Right ventricle myocardium inferior (tissue), 1 donor: ENCODE results near the gene DDX51. TPM values are rescaled to one million over a fixed set of nuclear protein-coding genes. Genes with fewer than 3 reads are reported as not detected.
"Not testable (repeated sequence)": the region's sequence is repeated elsewhere in the genome, so short reads cannot be mapped to it uniquely, and the experiment has no call there.

Experiments
- ATAC-seq: fragments of 200-7000 bp; cut with Tn5 transposase; one replicate; pipeline ENCODE4 v1.9.1; 2020; ENCODE audit warnings: mild to moderate bottlenecking, moderate library complexity
- DNase-seq: peaks from one replicate; pipeline ENCODE4 v3.0.0; 2021; ENCODE audit errors: missing footprints
- intact Hi-C: fragments of 100-400 bp; cut with DNase I; formaldehyde crosslinking; loops from one replicate; pipeline ENCODE4 v1.11.0; 2022
- total RNA-seq: library from RNA; stranded (reverse); fragmentation: NEBNext Ultra II Directional; extraction: Animal tissue kit (Norgen Biotek cat#: 25700); gene quantifications from one replicate; pipeline ENCODE4 v1.2.1, GENCODE V29; 2021
- donor health status: DM: no; HTN: yes; CAD: no; lungs with severe emphysema.

Gene DDX51
- total RNA-seq, 1 donor from 2014 or later, result 10.4 TPM

GRCh38 chr12:132109741-132110140 is 34.4 kb downstream of the DDX51 start:
- ATAC-seq (no peak), DNase-seq (no peak)
- intact Hi-C loops, result no loop called here

- ATAC-seq, result no peak
- intact Hi-C loops, result no loop called here
- DNase-seq, result no peak
Measured at GRCh38 chr12:132108211-132108832, 35.8 kb downstream of the DDX51 start.

GRCh38 chr12:132106921-132107320 is 37.2 kb downstream of the DDX51 start:
- intact Hi-C loops, result no loop called here
- ATAC-seq, result no peak

GRCh38 chr12:132105467-132105866 is 38.7 kb downstream of the DDX51 start:
- no peak for DNase-seq
- intact Hi-C loops, result no loop called here
- no peak for ATAC-seq

More at GRCh38 chr12:132106921-132107320, 37.2 kb downstream of the DDX51 start:
- no peak for DNase-seq

GRCh38 chr12:132103542-132104308 is 40.4 kb downstream of the DDX51 start:
- ATAC-seq (no peak), DNase-seq (no peak)
- intact Hi-C loops, result no loop called here

GRCh38 chr12:132103072-132103471 is 41.0 kb downstream of the DDX51 start:
- DNase-seq, ATAC-seq, intact Hi-C loops: not testable (repeated sequence)

DNA sequence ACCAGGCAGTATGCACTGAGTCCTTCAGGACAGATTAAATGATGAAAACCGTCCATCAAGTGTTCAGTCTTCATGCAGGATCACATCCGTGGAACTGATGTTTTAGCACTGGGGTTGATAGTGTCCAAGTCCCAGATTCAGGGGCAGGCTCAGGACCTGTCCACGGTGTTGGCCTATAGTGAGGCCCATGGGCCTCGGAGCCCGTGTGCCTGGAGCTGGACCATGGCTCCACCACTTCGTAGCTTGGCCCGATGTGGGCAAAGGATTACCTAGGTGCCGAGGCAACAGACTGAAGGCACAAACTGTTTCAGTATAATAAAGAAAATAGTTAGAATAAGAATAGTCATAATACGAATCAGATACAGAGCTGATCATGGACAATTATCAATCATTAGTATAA is 41.8 kb downstream of the DDX51 start:
- no peak for ATAC-seq
- no peak for DNase-seq
- intact Hi-C loops, result no loop called here

DNA sequence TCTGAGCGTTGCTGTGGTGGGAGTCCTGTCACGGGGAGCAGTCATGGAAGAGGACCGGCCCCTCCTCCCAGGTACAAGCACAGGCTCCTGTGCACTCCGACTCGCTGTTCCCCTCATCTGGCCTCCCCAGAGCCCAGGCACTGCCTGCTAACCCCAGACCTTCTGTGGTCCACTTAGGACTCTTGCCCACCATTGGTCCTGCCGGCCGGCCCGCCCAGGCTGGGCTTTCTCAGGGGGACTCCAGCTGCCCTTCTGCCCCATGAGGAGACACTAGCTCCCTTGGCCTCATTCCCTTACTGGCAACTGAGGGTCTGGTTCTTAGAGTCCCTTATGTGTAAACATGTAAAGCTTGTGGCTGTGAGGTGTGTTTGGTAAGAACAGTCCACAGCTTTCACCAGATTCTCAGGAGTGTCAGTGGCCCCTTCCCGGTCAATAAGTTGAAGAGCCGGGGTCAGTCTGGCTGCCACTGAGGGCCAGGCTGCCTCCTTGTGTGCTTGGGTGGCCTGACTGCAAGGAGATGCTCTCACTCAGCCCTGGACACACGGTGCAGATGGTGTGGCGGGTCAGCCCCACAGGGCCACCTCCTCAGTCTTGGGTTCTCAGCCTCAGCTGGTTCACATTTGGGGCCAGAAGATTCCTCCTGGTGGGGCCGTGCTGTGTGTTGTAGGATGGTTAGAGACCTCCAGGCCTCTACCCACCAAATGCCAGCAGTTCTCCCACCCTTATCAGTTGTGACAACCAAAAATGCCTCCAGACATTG is 43.6 kb downstream of the DDX51 start:
- ATAC-seq, result no peak
- DNase-seq, result no peak
- intact Hi-C loops, result no loop called here

- DNase-seq, result no peak
- intact Hi-C loops, result no loop called here
- peak; percentile 3 for ATAC-seq
Measured at GRCh38 chr12:132099739-132100138, 44.4 kb downstream of the DDX51 start.

DNA sequence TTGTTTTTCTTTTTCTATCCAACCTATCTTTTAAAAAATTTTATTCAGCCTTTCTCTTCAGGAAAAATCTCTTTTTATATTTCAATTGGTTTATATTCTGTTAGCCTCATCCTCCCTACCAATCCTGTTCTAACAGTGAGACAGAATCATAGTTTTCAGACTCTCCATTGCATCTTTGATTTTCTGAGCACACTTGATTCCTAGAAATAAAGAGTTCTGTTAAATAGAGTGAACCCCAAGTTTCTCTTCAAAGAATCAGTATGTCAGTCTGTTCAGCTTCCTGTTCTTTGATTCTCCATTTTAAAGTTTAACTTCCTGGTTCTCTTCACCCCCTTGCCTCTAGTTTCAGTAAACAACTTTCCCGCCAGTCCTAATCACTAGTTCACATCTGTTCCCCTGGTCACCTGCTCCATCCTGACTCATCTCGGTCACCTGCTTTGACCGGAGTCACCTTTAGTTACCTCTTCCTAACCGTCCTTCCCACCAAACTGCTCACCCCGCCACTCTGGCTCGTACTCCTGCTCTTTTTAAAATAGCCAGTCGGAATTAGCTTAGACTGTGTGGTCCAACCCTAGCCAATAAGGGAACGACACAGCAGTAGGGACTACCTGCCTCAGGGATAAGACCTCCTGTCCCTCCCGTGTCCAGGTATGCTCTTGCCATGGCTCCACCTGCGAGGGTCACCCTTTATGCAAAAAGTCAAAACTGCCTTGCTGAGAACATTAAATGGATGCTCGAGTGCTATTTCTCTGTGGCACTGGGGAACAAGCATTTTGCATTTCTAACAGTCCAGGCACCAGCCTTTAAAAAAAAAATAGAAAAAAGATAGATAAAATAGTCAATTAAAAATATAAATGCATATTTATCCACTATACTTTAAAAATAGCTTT is 48.4 kb downstream of the DDX51 start:
- intact Hi-C loops, result no loop called here
- no peak for ATAC-seq
- DNase-seq, result no peak

GRCh38 chr12:132094269-132094891 is 49.7 kb downstream of the DDX51 start:
- intact Hi-C loops, result no loop called here
- ATAC-seq, result no peak
- DNase-seq, result no peak

GRCh38 chr12:132089407-132089910 is 54.7 kb downstream of the DDX51 start:
- DNase-seq (no peak), ATAC-seq (no peak)
- intact Hi-C loops, result no loop called here

Other genes with a start within 250 kb of the DDX51 start
- gene ULK1, start 249.7 kb downstream of the DDX51 start, total RNA-seq, result 49.3 TPM
- 9.4 TPM for gene PUS1, start 215.0 kb downstream of the DDX51 start, total RNA-seq
- 13.9 TPM for gene EP400, start 194.4 kb downstream of the DDX51 start, total RNA-seq
- 9.2 TPM for gene NOC4L, start 138 bp upstream of the DDX51 start, total RNA-seq
- gene GALNT9, start 185.3 kb upstream of the DDX51 start, total RNA-seq, result not detected